Midbrain (tissue), 1 donor: Measurements from ENCODE around the gene B3GAT2.
"Not testable (repeated sequence)": the region's sequence is repeated elsewhere in the genome, so short reads cannot be mapped to it uniquely, and the experiment has no call there.

Experiments
- DNase-seq: peaks from one replicate; lab custom pipeline; 2025; lab: John Stamatoyannopoulos, UW

B3GAT2 gene, protein sequence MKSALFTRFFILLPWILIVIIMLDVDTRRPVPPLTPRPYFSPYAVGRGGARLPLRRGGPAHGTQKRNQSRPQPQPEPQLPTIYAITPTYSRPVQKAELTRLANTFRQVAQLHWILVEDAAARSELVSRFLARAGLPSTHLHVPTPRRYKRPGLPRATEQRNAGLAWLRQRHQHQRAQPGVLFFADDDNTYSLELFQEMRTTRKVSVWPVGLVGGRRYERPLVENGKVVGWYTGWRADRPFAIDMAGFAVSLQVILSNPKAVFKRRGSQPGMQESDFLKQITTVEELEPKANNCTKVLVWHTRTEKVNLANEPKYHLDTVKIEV

GRCh38 chr6:70956451-70957283 lies at the start of gene B3GAT2:
Gene B3GAT2, minus strand, starts transcription at chr6:70957060. Its CDS starts 631 bp downstream, at chr6:70956429.
- DNase-seq, result peak; percentile 42

GRCh38 chr6:70998148-70998547 lies 41.3 kb upstream of the B3GAT2 start:
- no peak for DNase-seq

GRCh38 chr6:70997379-70997778 lies 40.5 kb upstream of the B3GAT2 start:
- DNase-seq, result no peak

- no peak for DNase-seq
Observed at GRCh38 chr6:70996106-70996505, 39.2 kb upstream of the B3GAT2 start.

GRCh38 chr6:70995411-70995810 lies 38.6 kb upstream of the B3GAT2 start:
- no peak for DNase-seq

GRCh38 chr6:70991253-70991652 lies 34.4 kb upstream of the B3GAT2 start:
- DNase-seq, result no peak

GRCh38 chr6:70985156-70985555 lies 28.3 kb upstream of the B3GAT2 start:
- no peak for DNase-seq

GRCh38 chr6:70982747-70983146 lies 25.9 kb upstream of the B3GAT2 start:
- no peak for DNase-seq

DNA sequence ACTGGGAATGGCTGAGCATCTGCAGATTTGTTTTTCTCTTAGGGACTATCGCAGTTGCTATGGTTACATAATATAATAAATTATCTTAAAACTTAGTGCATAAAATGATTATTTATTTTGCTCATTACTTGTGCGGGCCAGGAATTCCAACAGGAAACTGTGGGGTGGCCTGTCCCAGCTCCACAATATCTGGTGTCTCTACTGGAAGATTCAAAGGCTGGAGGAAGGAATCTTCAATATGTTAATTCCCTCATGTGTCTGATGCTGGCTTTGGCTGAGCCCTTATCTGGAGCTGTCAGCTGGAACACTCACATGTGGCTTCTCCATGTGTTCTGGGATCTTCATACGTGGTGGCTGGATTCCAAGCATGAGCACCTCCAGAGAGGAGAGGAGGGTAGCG lies 23.9 kb upstream of the B3GAT2 start:
- DNase-seq, result no peak

DNA sequence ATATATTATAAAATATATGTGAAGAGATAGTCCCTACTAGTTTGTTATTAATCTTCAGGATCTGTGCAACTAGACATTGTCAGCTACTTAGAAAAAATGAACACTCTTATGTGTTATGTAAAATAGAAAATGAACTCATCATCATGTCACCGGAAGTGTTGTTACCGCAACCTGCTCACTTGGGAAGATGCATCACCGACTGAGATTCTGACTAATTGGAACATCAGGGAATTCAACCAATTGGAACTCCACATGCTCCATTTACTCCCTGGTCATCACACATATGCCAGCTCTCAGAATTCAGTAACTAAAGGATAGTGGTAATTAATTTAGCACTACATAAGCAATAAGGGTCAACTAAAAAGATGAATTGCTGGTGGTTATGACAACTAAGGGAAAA lies 16.7 kb upstream of the B3GAT2 start:
- DNase-seq, result no peak

DNA sequence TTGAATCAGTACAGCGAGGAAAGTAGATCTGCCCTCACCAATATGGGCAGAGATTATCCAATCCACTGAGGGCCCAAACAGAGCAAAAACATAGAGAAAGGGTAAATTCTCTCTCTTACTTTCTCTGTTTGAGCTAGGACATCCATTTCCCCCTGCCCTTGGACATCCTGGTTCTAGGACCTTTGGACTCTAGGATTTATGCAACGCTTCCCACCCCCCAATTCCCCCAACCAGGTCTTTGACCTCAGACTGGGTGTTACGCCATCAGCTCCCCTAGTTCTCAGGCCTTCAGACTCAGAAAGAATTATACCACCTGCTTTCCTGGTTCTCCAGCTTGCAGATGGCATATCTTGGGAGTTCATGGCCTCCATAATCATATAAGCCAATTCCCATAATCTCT lies 10.2 kb upstream of the B3GAT2 start:
- no peak for DNase-seq

DNA sequence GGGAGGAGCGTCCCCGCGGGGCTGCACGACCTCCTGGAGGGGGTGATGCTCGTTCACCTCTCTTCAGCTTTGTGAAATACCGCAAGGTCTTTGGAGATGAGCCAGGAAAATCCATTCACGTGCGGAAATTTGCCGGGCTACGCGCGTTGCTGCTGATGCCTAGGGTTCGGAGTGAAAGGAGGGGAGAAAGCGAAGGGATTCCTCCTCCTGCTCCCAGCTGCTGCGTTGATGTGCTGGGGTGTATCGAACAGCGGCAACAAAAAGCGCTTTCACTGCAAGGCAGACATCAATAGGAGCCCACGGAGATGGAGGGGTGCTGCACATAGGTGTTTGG lies 391 bp upstream of the B3GAT2 start:
- DNase-seq, result peak; percentile 36

DNA sequence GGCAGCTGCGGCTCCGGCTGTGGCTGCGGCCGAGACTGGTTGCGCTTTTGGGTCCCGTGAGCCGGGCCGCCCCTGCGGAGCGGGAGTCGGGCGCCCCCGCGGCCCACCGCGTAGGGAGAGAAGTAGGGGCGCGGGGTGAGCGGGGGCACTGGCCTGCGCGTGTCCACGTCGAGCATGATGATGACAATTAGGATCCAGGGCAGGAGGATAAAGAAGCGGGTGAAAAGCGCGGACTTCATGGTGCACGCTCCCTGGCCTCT lies 739 bp downstream of the B3GAT2 start:
- DNase-seq, result no peak

GRCh38 chr6:70955441-70956190 lies 1.2 kb downstream of the B3GAT2 start:
- peak; percentile 76 for DNase-seq

DNA sequence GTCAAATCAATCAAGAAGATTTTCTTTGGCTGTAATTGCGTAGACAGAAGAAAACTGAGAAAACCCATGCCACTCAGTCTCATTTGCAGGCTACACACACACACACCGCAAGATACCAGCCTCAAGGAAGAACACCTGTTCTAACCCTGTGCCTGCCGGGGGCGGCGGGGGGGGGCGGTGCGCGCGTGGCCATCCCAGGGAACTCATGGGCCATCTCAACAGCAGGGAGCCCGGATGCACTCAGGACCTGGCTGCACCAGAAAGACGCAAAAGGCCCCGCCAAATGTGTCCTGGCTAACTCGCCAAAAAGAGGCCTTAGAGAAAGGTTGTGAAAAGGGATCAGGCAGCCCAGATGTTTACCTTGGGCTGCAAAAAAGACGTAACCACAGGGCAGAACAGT lies 2.1 kb downstream of the B3GAT2 start:
- no peak for DNase-seq

DNA sequence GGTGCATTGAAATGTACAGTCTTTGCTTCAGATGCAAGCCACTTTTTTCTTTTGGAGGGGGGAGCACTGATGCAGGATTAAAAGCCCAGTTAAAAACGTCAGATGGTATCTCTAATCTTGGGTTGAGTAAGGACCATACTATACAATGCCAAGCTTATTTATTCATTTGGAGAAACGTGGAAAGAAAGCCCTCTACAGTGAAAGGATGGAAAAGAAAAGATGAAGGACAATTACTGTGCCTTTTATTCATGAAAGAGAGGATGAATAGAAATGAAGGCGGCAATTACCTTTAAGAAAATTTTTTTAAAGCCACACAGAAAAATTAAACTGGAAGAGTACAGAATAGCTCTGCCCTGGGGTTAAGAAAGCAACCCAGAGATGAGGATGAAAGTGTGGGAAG lies 2.7 kb downstream of the B3GAT2 start:
- DNase-seq, result no peak

GRCh38 chr6:70952608-70953165 lies 4.2 kb downstream of the B3GAT2 start:
- DNase-seq, result no peak

DNA sequence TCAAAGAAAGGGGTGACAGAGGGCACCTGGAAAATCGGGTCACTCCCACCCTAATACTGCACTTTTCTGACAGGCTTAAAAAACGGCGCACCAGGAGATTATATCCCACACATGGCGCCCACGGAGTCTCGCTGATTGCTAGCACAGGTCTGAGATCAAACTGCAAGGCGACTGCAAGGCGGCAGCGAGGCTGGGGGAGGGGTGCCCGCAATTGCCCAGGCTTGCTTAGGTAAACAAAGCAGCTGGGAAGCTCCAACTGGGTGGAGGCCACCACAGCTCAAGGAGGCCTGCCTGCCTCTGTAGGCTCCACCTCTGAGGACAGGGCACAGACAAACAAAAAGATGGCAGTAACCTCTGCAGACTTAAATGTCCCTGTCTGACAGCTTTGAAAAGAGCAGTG lies 12.5 kb downstream of the B3GAT2 start:
- not testable (repeated sequence) for DNase-seq

DNA sequence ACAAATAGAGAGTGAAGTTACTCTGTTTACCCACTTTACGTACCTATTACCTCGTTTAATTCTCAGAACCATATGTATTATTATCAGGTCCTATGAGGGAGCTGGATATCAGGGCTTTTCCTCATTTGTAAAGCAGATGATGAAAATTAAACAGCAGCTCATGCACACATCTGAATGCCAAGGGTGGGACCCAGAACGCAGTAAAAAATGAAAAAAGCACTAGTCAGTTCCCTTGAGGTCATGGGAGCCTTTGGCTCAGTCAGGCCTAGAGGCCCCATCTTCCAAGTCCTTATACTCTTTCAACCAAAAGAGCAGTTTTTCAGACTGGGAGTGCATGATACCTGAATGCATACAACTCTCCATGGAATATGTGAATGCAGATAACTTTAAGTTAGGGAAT lies 23.0 kb downstream of the B3GAT2 start:
- no peak for DNase-seq

DNA sequence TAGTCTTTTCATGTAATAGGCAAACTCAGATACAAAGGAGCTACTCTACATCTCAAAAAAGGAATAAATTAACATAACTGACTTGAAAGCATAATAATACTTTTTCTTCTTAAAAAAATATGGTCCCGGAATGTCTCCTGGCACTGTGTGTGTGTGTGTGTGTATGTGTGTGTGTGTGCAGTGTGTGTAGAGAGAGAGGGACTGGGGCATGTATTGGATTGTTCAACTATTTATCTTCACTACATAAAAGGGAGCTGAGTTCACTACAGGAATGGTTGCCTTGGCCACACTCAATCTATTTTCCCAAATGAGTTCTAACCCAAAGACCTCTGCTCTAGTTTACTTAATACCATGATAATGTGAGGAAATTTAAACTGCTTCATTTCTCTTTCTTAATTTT lies 51.1 kb downstream of the B3GAT2 start:
- DNase-seq, result no peak

DNA sequence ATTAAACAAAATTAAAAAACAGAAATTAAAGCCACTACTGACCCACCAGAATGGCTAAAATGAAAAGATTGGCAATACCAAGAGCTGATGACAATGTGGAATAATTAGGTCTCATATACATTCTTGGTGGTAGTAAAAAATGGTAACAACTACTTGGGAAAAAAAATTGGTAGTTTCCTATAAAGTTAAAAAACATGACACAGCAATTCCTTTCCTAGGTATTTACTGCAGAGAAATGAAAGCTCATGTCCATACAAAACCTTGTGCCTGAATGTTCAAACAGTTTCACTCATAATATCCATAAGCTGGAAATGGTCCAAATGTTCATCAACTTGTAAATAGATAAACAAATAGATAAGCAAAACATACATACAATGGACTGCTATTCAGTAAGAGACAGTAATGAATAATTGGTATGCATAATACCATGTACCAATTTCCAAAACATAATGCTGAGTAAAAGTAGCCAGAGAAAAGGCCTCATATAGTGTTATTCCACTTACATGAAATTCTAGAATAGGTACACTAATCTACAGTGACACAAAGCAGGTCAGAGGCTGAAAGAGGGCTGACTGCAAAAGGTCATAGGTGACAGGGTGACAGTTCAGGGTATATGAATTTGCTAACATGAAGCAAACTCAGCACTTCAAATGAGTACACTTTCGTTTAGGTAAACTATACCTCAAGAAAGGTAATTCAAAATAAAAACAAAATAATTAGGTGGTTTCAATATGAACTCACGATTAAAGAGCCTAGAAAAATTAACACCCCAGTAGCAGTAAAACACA lies 53.0 kb downstream of the B3GAT2 start:
- DNase-seq, result no peak

DNA sequence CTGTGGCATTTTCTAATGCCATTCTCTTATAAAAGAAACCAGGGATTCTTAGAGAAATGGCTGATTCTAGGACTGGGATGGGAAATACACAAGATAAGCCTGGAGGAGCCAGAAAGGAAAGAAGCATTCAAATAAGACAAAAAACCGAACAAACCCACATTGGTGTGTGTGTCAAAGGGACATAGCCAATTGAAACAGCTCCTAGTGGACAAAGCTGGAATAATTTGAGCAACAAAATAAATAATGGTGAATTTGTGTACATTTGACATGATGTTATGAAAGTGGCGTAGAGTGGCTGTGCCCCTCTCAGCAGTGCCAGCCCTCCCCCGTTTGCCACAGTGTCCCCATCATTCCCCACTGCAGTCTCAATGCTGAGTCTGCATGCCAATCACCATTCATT lies 55.5 kb downstream of the B3GAT2 start:
- no peak for DNase-seq
